H1 (cell line): ENCODE measurements around the gene YBX2. TPM values are rescaled to one million over a fixed set of nuclear protein-coding genes. Genes with fewer than 3 reads are reported as not detected.
A peak's percentile ranks its signal among the peaks of the same experiment; 100 is the strongest.

Experiments
- ASH2L ChIP-seq: fragments of 200-600, 300-600 bp; sonication (generic); IDR thresholded peaks from one replicate; pipeline ENCODE4 v1.7.1; 2017; ENCODE audit warnings: low read length
- ATF2 ChIP-seq: IDR thresholded peaks from 2 replicates; pipeline ENCODE4 v1.6.1; 2012; ENCODE audit warnings: low read length, inconsistent platforms
- BACH1 ChIP-seq: IDR thresholded peaks from 2 replicates; pipeline ENCODE4 v1.6.1; 2012; ENCODE audit warnings: low read length, improper control_type of control experiment
- EGR1 ChIP-seq: IDR thresholded peaks from 2 replicates; pipeline ENCODE4 v1.6.1; 2011; ENCODE audit warnings: low read depth, low read length, borderline replicate concordance
- KDM4A ChIP-seq: IDR thresholded peaks from one replicate; pipeline ENCODE4 v1.7.1; 2012; ENCODE audit warnings: low read depth, mild to moderate bottlenecking, moderate library complexity, low read length, inconsistent platforms; ENCODE audit not compliant: severe bottlenecking
- MAX ChIP-seq: IDR thresholded peaks from 2 replicates; pipeline ENCODE4 v1.6.1; 2012; ENCODE audit warnings: inconsistent platforms
- PHF8 ChIP-seq: fragments of 200-600 bp; sonication (generic); conservative IDR thresholded peaks from 2 replicates; pipeline ENCODE4 v1.7.1; 2012; ENCODE audit warnings: low read depth, mild to moderate bottlenecking, inconsistent platforms, low read length, moderate library complexity
- POLR2AphosphoS5 ChIP-seq: IDR thresholded peaks from 2 replicates; pipeline ENCODE4 v1.6.1; 2011; ENCODE audit warnings: low read depth, low read length
- POU5F1 ChIP-seq: IDR thresholded peaks from 2 replicates; pipeline ENCODE4 v1.6.1; 2011; ENCODE audit warnings: low read depth, mild to moderate bottlenecking, low read length, moderate library complexity
- SAP30 ChIP-seq: fragments of 300-600 bp; sonication (generic); IDR thresholded peaks from 2 replicates; pipeline ENCODE4 v1.7.1; 2012; ENCODE audit warnings: low read length, moderate library complexity, mild to moderate bottlenecking, inconsistent platforms; ENCODE audit not compliant: insufficient read depth, insufficient replicate concordance
- SP4 ChIP-seq: IDR thresholded peaks from 2 replicates; pipeline ENCODE4 v1.6.1; 2012; ENCODE audit warnings: low read length, inconsistent platforms
- TBP ChIP-seq: IDR thresholded peaks from 2 replicates; pipeline ENCODE4 v1.6.1; 2011; ENCODE audit warnings: low read depth, low read length, improper control_type of control experiment
- ZNF274 ChIP-seq: IDR thresholded peaks from 2 replicates; pipeline ENCODE4 v1.7.0; 2012; ENCODE audit warnings: low read length, borderline replicate concordance; ENCODE audit errors: extremely low read depth
- polyA plus RNA-seq, 7 experiments: library from polyadenylated mRNA; depleted of rRNA in 3 of 7; stranded (reverse) in 5 of 7; unstranded in 2 of 7; fragments of >200 nt in 5 of 7; fragments of 200-250 nt in 2 of 7; gene quantifications; 1 replicate in 5 of 7; 2 replicates in 1 of 7; 4 replicates in 1 of 7; pipeline versions ENCODE4 v1.2.1 to v1.2.3, GENCODE V29; 2011 to 2013; ENCODE audit warnings: missing spikeins in 2 of 7, mixed read lengths in 2 of 7
- total RNA-seq: library from RNA; stranded (reverse); fragmentation: NEBNext Ultra II Directional; extraction: Animal tissue kit (Norgen Biotek cat#: 25700); gene quantifications from 2 replicates; pipeline ENCODE4 v1.2.1, GENCODE V29; 2021

YBX2 gene
- total and polyA plus RNA-seq, 2 of the 8 experiments (the other 6 are each of a cell fraction or from before 2014, with no cell fraction given), result 19.2 to 30.5 TPM

GRCh38 chr17:7306911-7307685 lies 12.7 kb upstream of the YBX2 start, which contains the start of gene EIF5A (continued):
- peak; percentile 60 for TF ChIP-seq MAX
- TF ChIP-seq SP4, result peak; percentile 73; the same call in 1 of the 2 replicates
- TF ChIP-seq KDM4A, result peak; percentile 47
- TF ChIP-seq ASH2L, result peak; percentile 60
- peak; percentile 75 for TF ChIP-seq SAP30
- TF ChIP-seq TBP, result peak; percentile 63
- TF ChIP-seq BACH1, result peak; percentile 92
- peak; percentile 85 for TF ChIP-seq POLR2AphosphoS5
- TF ChIP-seq ZNF274, result no peak
- 0 out of 2 replicates have a peak, but pooled peaks have one; percentile 33 for TF ChIP-seq ATF2
- TF ChIP-seq EGR1, result peak; percentile 100
- TF ChIP-seq POU5F1, result no peak
- TF ChIP-seq PHF8, result peak; percentile 12; the same call in 1 of the 2 replicates
- TF ChIP-seq, all 59 proteins: peak for 19
